Lower leg skin (tissue), 3 donors: ENCODE data around the gene PSMD5.

Experiments used
- CTCF ChIP-seq, 3 donors: fragments of 450-650 bp; IDR thresholded peaks; one replicate each; pipeline ENCODE4 v1.5.1; 2016; ENCODE audit warnings: antibody characterized with exemption in 3 of 3, mild to moderate bottlenecking in 3 of 3, moderate library complexity in 2 of 3
- POLR2A ChIP-seq, 2 donors: fragments of 450-650 bp; IDR thresholded peaks; one replicate each; pipeline ENCODE4 v1.6.1; 2016 to 2017; ENCODE audit warnings: antibody characterized with exemption in 2 of 2, mild to moderate bottlenecking in 1 of 2, moderate library complexity in 1 of 2

- TF ChIP-seq CTCF (IDR thresholded peaks at IDR 0.05): no peak
- no peak for TF ChIP-seq POLR2A (IDR thresholded peaks at IDR 0.05)
These were observed 35.7 kb upstream of the PSMD5 start for GRCh38 chr9:120878188-120879130.
